Large intestine (tissue), 3 donors: ENCODE results near the gene RFT1. TPM values are rescaled to one million over a fixed set of nuclear protein-coding genes. Genes with fewer than 3 reads are reported as not detected.
A peak's percentile ranks its signal among the peaks of the same experiment; 100 is the strongest.

ENCODE experiments used
- DNase-seq, 2 donors: peaks; one replicate each; pipeline versions ENCODE4 v3.0.0 to v3.0.0-alpha.2; 2013
- H3K27ac ChIP-seq: one replicate; pipeline ENCODE4 v1.5.1; 2013; ENCODE audit warnings: low read length
- H3K27me3 ChIP-seq: 2 replicates; pipeline ENCODE4 v1.6.1; 2013; ENCODE audit warnings: low read length; ENCODE audit not compliant: control insufficient read depth, insufficient read depth
- H3K36me3 ChIP-seq: 2 replicates; pipeline ENCODE4 v1.6.1; 2013; ENCODE audit warnings: low read length; ENCODE audit not compliant: control insufficient read depth, insufficient read depth
- H3K4me1 ChIP-seq: one replicate; pipeline ENCODE4 v1.6.1; 2013; ENCODE audit warnings: low read length; ENCODE audit not compliant: control insufficient read depth, insufficient read depth
- H3K4me3 ChIP-seq: one replicate; pipeline ENCODE4 v1.5.1; 2013; ENCODE audit warnings: low read length
- H3K9me3 ChIP-seq: one replicate; pipeline ENCODE4 v1.6.1; 2013; ENCODE audit warnings: mild to moderate bottlenecking, low read depth, low read length, moderate library complexity; ENCODE audit not compliant: control insufficient read depth
- WGBS: methylation state at CpG from one replicate; pipeline ENCODE4 v1.1.5; 2013; ENCODE audit warnings: low lambda C conversion rate; ENCODE audit not compliant: insufficient coverage; 5-methylcytosine and 5-hydroxymethylcytosine counted together
- polyA plus RNA-seq: library from polyadenylated mRNA; unstranded; fragments of 120-200 nt; gene quantifications from one replicate; pipeline ENCODE4 v1.2.1, GENCODE V29; 2013

The RFT1 gene
- polyA plus RNA-seq, 1 donor: 20.0 TPM

DNA sequence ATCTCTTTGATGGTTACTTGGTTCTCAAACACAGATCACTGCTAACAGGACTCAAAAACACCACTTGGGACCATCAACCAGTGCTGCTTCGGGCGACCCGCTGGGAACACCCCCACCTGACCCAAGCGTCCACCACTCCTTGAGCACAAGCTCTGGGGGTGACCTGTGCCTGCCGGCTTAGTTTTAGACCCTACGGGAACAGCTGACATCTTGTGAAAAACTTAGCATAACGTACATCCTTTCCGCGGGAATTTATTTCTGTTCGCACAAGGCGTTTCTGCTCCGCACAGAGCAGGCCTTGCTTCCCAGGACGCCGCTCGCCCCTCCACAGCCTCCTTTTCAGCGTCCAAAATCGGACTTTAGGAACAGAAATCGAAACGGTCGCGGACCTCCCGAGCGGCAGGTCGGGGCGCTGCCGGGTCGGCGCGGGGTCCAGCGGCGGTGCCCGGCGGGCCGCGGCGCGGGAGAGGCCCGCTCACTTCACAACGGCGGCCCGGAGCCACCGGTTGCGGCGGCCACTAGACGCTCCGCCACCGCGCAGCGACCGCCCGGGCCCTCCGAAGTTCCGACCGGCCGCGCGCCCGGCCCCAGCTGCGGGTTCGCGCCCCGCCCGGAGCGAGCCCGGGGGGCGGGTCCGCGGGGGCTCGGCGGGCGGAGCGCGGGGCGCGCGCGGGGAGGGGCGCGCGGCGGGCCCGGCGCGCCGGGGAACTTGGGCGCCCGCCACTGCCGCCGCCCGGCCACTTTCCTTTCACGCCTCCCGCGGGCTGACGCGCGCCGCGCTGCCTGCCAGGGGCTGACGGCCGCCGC lies 85.3 kb downstream of the RFT1 start:
- no CpG with 5 or more reads among the region's 101 CpGs for WGBS
- H3K27me3 ChIP-seq: no peaks in the 10 kb centered on the region
- peak overlapping the region; percentile 69 for H3K4me3 ChIP-seq
- H3K27ac ChIP-seq: peak overlapping the region; percentile 81
- H3K36me3 ChIP-seq: no peaks in the 10 kb centered on the region
- DNase-seq: peak; percentile 55 to 73
- H3K4me1 ChIP-seq: peaks cover 18% of the 10 kb centered on the region
- no peaks in the 10 kb centered on the region for H3K9me3 ChIP-seq

DNA sequence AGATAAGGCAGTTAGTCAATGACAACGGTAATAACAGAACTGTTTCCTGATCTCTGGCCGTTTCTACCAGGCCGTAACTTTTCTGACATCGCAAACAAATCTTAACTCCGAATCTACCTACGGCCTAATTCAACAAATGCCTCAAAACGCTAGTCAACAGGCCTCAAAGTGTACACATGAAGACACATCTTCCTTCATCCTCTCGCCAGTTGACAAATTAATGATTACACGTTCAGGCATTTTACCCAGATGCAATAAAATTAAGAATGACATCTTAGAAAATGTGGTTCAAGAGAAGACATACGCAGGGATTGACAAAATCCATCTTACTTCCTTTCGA lies 85.9 kb downstream of the RFT1 start:
- no peaks in the 10 kb centered on the region for H3K36me3 ChIP-seq
- DNase-seq: no peak
- no peaks in the 10 kb centered on the region for H3K27me3 ChIP-seq
- WGBS: no CpG with 5 or more reads among the region's 11 CpGs
- H3K4me1 ChIP-seq: peaks cover 18% of the 10 kb centered on the region
- peak overlapping the region; percentile 69 for H3K4me3 ChIP-seq
- peak overlapping the region; percentile 81 for H3K27ac ChIP-seq
- no peaks in the 10 kb centered on the region for H3K9me3 ChIP-seq

DNA sequence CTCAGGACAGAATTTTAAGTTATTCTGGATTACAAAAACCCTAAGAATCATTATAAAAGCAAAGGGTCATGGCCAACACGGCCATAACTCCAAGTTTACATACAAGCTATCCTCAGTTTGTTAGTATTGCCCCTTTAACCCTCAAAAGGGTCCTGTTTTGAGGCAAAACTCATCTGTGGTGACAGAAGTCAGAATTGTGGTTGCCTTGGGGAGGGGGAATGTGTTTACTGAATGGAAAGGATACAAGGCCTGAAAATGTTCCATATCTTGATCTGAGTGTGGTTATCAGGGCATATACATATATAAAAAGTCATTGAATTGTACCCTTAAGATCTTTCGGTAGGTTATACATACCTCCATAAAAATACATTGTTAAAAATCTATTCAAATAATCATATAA lies 86.5 kb downstream of the RFT1 start:
- no peak overlapping the region for H3K27ac ChIP-seq
- peaks cover 22% of the 10 kb centered on the region for H3K4me1 ChIP-seq
- no peaks in the 10 kb centered on the region for H3K36me3 ChIP-seq
- no peaks in the 10 kb centered on the region for H3K9me3 ChIP-seq
- no peaks in the 10 kb centered on the region for H3K27me3 ChIP-seq
- no peak for DNase-seq
- no peak overlapping the region for H3K4me3 ChIP-seq
- WGBS: no CpG with 5 or more reads among the region's 2 CpGs

DNA sequence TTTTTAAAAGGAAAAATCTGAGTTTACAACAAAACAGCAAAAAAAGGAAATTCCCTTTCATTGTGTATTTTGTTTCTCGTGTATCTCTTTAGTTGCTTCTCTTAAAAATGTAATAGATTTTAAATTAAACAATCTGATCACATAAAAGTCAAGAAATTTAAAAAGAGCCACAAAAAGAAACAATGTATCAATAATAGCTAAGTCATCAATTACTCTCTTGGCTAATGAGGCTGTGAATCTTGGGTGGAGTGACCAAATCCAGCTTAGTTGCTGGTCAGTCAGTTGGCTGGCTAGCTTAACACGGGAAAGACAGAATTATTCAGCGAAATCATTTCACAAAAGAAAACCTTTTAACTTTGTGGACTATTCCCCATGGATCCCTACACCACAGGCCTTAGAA lies 87.6 kb downstream of the RFT1 start:
- DNase-seq: no peak
- no peaks in the 10 kb centered on the region for H3K9me3 ChIP-seq
- H3K4me3 ChIP-seq: no peak overlapping the region
- H3K4me1 ChIP-seq: peaks cover 23% of the 10 kb centered on the region
- H3K36me3 ChIP-seq: no peaks in the 10 kb centered on the region
- 95% methylated on average over 2 of the region's 3 CpGs for WGBS
- no peak overlapping the region for H3K27ac ChIP-seq
- no peaks in the 10 kb centered on the region for H3K27me3 ChIP-seq

DNA sequence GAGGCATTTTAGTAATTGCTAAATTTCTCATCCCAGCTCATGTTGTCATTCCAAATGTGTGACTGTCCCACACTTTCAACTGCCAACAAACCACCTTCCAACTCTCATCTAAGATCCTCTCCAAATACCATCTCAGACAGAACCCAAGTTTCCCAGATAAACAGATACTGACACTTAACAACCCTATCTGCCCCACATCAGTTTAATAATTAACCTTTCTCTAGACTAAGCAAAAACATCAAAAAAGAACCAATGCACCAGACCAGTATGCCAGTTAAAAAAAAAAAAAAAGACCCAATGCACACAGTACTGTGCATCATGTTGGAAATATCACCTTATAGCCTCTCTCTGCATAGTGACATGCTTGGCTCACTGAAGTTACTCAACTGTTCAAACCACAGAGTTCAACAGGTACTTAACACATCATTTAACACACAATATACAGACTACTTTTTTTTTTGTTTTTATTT lies 89.8 kb downstream of the RFT1 start:
- Histone ChIP-seq H3K4me1 (peaks cover 32% of the 10 kb centered on the region), H3K27me3 (no peaks in the 10 kb centered on the region), H3K27ac (peak overlapping the region; percentile 55), H3K9me3 (no peaks in the 10 kb centered on the region), H3K36me3 (no peaks in the 10 kb centered on the region), H3K4me3 (no peak overlapping the region)
- peak in 1 of 2 donors; percentile 13 for DNase-seq

DNA sequence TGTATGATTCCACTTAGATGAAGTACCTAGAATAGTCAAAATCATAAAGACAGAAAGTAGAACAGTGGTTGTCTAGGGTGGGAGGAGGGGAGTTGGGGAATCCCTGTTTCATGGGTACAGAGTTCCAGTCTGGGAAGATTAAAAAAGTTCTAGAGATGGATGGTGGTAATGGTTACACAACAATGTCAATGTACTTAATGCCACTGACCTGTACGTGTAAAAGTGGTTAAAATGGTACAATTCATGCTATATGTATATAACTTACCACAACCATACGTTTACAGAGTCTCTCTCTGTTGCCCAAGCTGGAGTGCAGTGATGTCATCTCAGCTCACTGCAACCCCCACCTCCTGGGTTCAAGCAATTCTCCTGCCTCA lies 90.9 kb downstream of the RFT1 start:
- 80% methylated on average over 1 of the region's 2 CpGs for WGBS
- H3K4me3 ChIP-seq: no peak overlapping the region
- H3K4me1 ChIP-seq: peaks cover 40% of the 10 kb centered on the region

DNA sequence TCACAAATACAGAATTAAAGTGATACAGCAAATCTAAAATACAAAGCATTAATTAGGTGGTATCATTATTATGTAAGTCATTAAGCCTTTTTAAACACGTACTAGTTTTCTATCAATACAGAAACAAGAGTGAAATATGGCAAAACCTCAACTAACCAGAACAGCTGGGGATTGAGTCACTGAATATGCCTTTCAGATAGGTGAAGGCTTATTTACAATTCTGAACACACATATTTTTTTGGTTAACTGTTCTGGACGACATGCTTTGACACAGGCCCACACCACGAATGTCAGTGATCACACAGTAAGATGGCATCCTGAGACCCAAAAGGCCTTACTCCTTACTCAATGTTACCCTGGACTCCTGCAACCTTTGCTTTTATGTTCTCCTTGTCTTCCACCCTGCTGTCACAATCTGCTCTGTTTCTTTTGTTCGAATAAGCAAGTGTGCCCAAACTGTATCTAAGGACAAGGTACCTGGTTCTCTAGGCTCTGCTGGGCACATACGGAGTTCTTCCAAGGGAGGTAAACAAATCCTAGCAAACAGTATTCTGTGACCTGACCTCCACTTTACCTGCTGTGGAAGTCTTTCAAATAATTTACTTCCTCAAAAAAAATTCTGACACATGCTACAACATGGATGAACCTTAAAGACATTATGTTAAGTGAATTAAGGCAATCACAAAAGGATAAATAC lies 91.4 kb downstream of the RFT1 start:
- Histone ChIP-seq H3K9me3 (no peaks in the 10 kb centered on the region), H3K36me3 (no peaks in the 10 kb centered on the region), H3K27me3 (no peaks in the 10 kb centered on the region), H3K4me3 (no peak overlapping the region), H3K27ac (peak overlapping the region; percentile 0), H3K4me1 (peaks cover 40% of the 10 kb centered on the region)
- WGBS: 90% methylated on average over 2 of the region's 5 CpGs
- no peak for DNase-seq

More for the DNA sequence above, 90.9 kb downstream of the RFT1 start:
- Histone ChIP-seq H3K36me3 (no peaks in the 10 kb centered on the region), H3K27ac (no peak overlapping the region), H3K9me3 (no peaks in the 10 kb centered on the region), H3K27me3 (no peaks in the 10 kb centered on the region)
- no peak for DNase-seq

Other genes with a start within 250 kb of the RFT1 start
- 5.9 TPM for gene STIMATE, start 232.9 kb downstream of the RFT1 start, polyA plus RNA-seq
- 12.8 TPM for gene SFMBT1, start 84.4 kb downstream of the RFT1 start, polyA plus RNA-seq
- 37.0 TPM for gene PRKCD, start 30.8 kb upstream of the RFT1 start, polyA plus RNA-seq
- 187 TPM for gene TKT, start 125.6 kb upstream of the RFT1 start, polyA plus RNA-seq
- gene DCP1A, start 217.1 kb upstream of the RFT1 start, polyA plus RNA-seq: 22.7 TPM